ENCODE measurements around the gene TRMU. TPM values are rescaled to one million over a fixed set of nuclear protein-coding genes. Genes with fewer than 3 reads are reported as not detected.

Gene TRMU
- total RNA-seq, 1 experiment from 2014 or later = 45.2 TPM

DNA sequence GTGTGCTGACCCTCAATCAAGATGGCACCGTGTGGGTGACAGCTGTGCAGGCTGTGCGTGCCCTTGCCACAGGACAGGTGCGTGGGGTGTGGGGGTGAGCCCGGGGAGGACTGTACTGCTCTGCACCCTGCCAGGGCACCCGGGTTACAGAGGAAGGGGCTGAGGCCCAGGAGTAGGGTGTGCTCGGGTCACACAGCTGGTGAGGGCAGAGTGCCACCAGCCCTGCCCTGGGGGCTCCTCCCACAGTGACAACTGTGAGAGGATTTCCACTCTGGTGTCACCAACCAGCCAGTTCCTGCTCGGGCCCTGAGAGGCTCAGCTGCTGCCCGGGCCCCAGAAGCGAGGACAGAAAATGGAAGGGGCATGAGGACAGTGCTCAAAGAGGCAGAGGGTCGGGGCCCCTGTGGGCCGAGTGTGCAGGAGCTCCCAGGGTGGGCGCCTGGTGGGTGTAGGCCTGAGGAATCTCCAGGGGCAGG is 20.5 kb downstream of the TRMU start:
- DNase-seq (ENCODE audit: low read depth) = no peak

DNA sequence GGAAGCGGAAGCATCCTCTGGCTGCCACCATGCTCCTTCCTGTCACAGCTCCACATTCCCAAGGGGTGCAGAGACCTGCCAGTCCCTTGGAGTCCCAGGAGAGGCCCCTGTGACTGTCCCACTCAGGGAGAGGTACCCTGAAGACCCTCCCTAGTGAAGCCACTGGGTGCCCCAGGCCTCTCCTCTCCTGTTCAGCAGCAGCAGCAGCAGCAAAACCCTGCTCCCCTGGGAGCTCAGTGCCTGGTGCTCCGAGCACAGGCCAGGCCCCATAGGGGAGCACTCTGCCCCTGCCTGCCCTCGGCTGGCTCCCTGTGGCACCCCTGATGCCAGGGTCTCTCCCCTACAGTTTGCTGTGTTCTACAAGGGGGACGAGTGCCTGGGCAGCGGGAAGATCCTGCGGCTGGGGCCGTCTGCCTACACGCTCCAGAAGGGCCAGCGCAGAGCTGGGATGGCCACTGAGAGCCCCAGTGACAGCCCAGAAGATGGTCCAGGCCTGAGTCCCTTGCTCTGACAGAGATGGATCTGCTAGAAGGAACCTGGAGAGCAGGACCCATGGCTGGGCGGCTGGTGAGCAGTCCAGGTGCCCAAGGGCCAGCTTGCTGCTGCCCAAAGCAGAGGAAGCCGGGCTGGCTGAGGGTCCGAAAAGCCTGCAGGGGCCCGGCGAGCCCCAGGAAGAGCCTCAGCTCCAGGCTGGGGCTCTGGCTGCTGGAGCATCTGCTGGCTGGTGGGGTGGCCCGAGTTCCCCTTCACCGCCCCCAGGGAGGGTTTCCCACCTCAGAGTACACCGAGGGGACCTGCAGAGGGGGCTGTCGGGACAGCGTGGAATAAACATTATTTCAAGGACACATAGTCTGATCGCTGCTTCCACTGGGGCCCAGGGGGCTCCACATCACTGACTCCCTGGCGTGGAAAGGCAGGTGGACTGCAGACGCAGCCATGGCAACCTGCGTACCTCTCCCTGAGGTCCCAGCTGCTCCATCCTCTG is 21.3 kb downstream of the TRMU start:
- no peak for DNase-seq (ENCODE audit: low read depth)

DNA sequence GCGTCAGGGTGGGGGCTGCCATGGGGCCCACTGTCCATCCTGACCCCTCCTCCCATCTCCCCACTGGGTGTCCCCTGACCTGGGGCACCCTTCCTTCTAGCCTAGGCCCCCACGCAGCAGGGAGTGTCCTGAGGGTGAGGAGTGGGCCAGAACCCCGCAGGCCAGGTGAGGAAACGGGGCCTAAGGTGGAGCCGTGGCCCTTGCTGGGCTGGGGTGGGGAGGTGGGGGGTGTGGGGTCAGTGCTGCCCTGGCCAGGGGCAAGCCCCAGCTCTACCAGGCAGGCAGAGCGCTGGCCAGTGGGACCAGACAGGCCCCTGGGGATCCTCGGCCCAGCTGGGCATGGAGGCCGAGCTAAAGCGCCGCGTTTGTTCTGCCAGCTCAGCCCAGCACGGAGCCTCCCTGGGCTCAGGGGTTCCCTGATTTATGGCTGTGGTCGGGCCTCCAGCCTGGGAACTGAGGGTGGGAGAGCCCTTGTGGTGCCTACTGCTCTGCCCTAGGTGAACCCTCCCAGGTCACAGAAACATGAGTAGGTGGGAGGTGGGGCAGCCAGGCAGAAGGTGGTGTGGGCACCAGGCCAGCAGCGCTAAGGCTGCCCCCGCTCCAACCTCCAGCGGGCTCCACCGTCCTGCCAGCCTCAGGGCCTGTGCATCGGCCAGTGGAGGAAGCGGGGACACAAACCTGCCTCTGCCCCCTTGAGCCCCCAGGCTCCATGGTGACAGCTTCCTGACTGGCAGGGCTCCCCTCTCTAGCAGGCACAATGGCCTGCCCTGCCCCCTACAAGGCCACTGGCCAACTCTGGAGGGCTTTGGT is 22.4 kb downstream of the TRMU start:
- DNase-seq (ENCODE audit: low read depth) = no peak

DNA sequence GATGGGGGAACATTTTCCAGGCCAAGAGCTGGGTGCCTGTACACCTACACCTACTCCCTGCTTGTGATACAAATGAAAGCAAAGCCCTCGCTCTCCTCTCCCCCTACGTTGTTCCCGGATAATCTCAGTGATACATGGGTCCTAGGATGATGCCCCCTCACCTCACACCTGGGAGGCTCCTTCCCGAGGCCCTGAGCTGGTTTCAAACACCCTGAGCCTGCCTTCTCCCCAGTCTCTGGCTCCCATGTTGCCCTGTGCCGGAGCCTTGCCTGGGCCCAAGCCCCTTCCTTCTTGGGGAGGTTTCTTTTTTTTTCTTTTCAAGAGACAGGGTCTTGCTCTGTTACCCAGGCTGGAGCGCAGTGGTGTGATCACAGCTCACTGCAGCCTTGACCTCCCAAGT is 23.3 kb downstream of the TRMU start:
- no peak for DNase-seq (ENCODE audit: low read depth)

DNA sequence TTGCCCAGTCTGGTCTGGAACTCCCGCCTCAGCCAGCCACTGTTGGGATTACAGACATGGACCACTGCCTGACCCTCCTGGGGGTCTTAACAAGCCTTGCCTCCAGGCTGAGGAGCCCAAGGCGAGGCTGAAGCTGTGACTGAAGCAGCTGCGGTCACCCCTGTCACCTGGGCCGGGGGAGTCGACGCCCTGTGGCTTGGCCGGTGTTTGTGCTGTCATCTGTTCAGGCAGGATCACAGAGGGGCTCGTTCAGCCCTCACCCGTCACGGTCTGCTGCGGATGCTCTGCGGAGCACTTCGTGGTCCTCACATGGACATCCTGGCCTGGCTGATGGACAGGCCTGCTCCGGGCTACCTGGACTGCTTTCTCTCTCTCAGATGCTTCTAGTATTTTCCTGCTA is 23.8 kb downstream of the TRMU start:
- DNase-seq (ENCODE audit: low read depth) = no peak

DNA sequence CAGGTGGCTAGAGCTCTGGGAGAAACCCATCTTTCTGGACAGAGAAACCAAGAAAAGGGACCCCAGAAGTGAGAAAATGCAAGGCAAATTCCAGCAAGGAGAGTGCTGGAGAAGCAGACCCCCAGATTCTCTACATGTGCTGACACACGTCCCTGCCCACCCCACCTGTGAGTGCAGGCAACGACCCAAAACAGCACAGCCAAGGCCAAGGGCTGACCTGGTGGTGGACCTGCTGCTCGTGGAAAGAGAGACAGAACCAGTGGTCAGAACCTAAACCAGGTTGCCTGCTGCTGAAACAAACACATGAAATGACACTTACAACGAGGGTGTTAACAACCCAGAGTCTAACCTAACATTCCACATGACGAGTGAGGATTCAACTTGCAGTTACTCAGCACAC is 24.6 kb downstream of the TRMU start:
- DNase-seq (ENCODE audit: low read depth) = no peak

DNA sequence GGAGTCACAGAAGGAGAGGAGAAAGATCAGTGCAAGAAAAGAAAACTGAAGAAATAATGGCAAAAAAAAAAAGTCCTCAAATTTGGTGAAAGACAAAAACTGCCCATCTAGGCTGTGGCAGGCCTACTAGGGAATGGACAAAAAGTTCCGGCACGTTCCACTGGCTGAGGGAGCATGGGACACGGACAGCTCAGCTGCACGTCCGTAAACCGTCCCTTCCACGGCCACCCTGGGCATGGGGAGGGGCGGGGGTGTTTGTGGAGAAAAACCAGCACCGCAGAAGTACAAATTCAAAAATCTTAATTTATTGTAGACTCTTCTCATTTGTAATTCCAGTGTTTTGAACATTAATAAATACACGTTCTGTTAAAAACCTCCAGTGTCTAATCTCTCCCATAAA is 25.4 kb downstream of the TRMU start:
- no peak for DNase-seq (ENCODE audit: low read depth)

DNA sequence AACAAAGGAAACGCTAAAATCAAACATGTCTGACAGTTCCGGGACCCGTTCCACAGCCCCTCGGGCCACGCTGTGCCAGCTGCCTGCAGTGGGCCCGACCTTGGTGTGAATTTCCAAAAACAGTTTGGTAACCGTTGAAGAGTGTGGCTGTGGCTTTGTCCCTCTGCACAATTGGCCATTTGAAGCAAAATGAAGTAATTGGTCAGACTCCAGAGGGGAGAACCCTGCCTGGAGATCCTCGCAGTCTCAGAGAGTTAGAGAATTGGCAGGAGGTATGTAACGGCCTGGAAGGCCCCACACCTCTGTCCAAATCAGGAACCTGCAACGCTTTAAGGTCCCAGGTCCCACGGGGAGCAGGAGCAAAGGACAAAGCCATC is 26.3 kb downstream of the TRMU start:
- no peak for DNase-seq (ENCODE audit: low read depth)

DNA sequence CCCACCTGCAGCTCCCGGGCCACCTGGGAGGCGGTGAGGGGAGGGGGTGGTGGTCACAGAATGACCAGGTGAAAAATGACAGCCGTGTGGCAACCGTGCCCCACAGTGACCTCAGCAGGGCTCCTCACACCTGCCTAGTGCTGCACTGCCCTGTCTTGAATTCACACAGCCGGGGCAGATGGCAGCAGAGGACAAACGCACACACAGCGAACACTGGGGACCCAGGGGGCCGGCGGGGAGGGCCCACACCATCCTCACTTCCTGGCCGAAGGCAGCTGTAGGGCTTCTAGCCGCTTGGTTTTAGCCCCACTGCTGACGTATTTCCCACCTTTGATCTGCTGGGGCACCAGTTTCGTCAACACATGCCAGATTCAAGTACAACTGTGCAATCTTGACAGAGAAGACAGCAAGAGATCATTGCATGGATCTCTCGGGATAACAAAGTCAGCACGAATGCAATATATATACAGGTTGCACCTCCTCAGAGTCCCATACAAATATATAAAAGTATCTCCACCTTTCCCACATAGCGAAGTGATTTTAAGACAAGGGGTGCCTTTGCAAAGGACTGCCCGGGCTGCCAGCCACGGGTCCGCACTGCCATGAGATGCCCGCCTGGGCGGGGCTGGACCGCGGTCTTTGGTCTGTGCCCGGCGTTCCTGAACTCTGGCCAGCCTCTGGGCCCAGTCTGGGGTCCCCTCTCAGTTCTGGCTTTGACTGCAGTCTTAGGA is 26.9 kb downstream of the TRMU start:
- no peak for DNase-seq (ENCODE audit: low read depth)

DNA sequence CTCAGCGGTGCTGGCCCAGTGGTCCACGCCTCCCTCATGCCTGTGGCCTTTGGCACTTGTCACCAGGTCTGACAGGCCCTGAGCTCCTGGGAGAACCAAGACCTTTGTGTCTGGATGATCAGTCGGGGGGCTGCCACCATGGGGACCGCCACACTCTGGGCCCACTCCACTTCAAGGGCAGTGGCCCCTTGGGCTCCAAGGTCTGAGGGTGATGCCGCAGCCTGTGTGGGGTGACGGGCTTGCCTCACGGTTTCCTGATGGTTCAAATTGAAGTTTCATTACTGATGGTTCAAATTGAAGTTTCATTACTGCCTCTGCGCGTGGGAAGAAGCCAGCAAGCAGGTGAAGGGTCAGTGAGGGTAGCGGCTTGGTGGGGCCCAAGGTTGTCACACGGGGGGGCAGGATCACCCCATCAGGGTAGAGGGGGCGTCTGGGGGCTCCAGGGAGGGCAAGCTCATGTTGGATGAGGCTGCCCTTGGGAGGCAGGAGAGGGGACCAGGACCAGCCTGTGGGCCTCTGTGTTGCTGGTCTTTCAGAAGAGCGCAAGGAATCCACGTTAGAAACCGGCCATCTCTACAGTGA is 27.5 kb downstream of the TRMU start:
- no peak for DNase-seq (ENCODE audit: low read depth)

DNA sequence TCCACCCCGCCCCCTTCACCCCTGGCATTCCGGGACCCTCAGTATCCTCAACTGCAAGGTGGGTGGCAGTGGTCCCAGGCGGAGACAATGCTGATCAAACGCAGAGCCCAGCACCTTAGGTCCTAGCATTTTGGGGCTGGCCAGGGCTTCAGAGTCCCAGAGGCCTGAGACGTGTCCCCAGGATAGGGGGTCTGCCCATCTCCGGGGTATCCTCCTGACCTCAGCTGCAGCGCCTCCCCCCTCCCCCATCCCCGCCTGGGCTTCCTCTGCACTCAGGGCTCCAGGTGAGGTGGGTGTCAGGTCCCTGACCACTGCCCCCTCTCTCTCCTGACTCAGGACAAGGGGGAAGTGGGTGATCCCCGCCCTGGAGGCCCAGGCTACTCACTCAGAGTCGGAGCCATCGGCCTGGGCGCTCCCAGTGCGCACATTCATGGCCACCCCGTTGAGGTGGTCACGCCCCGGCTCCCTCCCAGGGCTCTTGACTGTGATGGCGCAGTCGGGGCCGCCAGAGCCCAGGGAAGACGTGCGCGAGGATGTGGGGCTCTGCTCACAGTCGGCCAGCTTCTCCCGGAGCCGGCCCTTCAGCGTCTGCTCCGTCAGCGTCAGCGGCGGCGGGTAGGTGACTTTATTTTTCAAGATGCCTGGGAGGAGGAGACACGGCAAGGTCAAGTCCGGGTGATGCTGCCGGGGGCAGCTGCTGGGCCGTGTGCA is 28.3 kb downstream of the TRMU start:
- DNase-seq (ENCODE audit: low read depth) = no peak

DNA sequence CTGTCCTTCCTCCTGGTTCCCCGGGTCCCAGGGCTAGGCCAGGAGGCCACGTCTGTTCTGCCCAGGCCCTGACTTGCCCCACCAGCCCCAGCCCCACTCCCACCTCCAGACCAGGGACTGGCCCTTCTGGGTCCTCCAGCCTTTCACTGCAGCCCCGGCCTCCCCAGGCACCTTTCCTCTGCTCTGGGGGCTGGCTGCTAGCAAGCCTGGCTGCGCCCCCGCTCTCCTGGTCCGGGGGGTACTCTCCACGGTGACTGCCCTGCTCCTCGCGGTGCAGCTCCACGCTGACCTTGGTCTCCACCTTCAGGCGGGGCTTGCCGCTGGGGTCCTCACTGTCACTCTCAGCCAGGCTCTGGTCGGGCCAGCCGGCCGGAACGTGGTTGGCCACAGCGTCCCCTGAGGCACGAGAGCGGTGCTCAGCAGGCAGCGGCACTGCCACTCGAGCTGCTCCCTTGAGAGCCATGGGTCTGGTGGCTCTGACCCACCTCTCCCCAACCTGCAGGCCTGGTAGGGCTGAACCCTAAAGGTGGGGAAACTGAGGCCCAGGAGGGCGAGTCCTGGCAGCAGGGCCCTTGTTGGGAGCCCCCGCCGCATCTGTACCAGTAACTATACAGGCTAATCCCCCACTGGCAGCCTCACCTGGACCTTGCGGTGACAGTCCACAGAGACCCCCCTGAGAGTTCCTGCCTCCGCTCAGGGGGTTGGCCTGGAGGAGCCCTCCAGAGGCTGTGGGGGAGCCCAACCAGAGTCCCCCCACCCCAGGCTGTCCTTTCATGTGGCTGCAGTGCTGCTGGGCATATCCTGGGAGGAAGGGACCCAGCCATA is 29.0 kb downstream of the TRMU start:
- no peak for DNase-seq (ENCODE audit: low read depth)

DNA sequence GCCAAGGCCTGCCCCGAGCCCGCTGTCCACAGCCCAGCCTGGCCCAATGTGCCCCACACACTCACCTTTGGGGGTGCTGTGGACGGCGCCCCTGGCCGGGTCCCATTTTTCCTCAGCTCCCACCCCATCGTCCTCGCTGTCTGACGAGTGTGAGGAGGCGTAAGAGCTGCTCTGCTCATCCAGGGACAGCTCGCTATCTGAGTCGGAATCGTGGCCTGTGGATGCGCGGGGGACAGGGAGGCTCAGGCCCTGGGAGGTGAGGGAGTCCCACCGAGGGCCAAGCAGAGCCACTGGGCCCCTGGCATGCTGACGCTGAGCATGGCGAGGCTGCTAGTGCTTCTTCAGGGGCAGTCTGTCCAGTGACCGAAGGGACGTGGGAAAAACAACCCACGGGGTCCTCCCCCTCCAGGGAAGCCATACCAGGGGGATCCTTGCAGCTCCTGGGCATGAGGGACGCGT is 29.7 kb downstream of the TRMU start:
- no peak for DNase-seq (ENCODE audit: low read depth)

DNA sequence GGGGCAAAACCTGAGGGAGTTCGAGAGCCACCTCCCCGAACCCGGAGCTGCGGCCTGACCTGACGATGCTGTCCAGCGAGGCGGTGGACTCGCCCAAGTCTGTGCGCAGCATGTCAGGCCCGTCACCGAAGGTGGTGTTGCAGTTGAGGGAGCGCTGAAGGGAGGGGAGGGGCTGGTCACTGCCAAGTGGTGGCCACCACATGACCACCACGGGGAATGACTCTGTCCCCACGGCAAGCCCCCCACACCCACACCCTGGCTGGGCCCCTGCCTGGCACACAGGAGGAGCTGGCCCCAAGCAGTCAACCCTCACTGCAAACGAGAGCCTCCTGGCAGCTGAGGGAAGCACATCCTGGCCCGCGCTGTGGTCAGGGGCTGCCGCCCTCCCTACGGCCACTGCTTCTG is 30.8 kb downstream of the TRMU start:
- DNase-seq (ENCODE audit: low read depth) = no peak

DNA sequence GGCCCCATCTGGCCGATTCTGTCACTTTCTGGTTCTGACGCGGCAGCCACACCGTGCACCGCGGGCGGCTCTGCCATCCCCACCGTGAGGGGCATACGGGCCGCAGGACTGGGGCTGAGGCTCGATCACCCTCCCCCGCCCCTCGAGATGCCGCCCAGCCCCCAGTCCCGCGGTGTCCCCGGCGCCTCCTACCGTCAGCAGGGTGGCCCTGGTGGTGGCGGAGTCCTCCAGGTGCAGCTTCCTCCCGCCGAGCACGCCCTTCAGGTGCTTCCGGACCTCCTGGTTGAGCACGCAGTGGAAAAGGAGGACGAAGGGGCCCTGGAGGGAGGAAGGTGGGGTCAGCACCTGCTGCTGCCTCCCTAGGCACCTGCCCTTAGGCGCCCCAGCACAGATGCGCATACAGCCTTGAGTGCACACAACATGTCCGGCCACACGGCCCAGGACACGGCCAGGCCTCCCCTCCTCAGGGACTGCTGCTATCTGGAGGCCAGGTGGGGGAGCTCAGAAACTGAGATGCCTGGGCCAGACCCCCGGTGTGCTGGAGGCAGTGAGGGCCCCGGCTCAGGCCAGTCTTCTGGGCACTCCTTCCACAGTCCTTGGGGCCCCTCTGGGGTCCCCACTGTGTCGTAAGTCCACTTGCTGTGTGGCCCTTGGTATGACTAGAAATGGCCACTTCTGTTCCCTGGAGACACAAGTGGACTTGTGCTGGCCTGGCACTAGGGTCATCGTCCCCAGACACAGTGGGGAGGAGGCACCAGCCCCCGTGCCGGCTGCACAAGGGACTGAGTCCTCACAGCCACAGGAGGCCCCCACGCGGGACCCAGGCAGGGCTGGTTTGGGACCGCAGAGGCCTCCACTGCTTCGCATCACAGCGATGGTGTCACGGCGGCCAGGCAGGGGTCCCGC is 31.5 kb downstream of the TRMU start:
- no peak for DNase-seq (ENCODE audit: low read depth)

DNA sequence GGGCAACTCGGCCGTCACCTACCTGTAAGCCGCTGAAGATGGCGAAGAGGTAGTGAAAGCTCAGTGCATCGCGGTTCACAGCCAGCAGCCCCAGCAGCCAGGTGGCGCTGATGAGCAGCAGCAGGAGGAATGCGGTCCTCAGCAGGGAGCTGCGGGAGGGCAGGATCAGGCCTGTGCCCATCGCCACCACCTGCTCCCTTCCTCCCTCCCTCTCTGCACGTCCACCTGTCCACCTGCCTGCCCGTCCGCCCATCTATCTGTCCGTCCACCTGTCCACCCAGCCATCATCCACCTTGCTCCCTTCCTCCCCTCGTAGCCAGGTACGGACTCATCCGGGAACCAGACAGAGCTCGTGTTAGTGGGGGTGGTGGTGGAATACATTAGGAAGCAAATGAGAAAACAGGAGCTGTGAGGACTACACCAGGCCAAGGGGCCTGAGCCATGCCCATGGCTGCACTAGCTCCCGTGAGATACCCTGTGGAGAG is 32.2 kb downstream of the TRMU start:
- no peak for DNase-seq (ENCODE audit: low read depth)

DNA sequence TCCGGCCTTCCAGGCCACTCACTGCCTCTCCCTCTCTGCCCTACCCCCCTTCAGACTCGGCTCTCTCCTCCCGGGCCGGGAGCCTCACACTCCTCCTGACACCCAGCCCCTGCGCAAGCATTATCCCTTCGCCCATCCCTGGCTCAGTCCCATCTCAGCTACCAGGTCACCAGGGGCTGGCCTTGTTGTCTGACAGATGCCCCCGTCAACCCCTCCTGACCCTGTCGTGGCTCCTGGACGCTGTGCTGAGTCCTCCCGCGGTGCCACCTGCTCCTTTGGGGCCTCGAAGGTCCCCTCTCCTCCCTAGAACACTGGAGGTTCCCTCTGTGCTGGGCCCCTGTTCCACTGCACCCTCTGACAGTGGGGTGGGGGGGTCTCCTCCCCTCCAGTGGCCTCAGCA is 32.9 kb downstream of the TRMU start:
- no peak for DNase-seq (ENCODE audit: low read depth)

DNA sequence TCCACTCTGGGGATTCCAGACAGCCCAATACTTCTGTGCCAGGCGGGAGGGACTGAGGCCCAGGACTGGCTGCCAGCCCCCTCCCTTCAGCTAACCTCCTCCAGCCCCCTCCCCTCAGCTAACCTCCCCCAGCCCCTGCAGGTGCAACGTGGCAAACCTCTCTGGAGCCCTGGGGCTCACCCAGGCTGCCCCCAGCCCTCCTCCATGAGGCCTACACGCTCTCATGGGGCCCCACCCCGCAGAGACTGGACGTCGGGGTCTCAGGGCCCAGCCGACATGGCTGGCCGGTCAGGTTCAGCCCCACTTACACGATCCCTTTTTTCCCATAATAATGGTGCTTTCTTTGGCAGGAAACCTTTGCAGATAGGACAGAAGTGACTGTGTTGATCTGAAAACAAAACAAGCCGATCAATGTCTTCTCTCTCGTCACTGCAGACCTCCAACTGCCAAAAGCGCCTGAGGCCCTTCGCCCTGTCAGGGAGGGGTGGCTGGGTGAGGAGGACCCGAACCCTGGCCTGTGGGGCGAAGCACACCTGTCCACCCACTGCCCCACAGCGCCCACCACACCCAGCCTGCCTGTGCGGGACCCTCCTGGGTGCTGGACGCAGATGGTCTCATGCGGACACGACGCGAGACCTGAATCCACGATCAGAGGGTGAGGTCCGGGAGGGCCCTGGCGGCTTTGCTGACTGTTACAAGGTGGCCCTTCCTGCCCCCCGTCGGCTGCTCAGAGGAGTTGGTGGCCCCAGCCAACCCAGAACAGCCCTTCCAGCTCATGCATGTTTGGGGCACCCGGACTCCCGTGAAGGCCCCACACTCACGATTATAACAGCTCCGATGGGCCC is 33.6 kb downstream of the TRMU start:
- no peak for DNase-seq (ENCODE audit: low read depth)
